ENCODE results near the gene ZFP64.
"Not testable (repeated sequence)": the region's sequence is repeated elsewhere in the genome, so short reads cannot be mapped to it uniquely, and the experiment has no call there.

ZFP64 gene

DNA sequence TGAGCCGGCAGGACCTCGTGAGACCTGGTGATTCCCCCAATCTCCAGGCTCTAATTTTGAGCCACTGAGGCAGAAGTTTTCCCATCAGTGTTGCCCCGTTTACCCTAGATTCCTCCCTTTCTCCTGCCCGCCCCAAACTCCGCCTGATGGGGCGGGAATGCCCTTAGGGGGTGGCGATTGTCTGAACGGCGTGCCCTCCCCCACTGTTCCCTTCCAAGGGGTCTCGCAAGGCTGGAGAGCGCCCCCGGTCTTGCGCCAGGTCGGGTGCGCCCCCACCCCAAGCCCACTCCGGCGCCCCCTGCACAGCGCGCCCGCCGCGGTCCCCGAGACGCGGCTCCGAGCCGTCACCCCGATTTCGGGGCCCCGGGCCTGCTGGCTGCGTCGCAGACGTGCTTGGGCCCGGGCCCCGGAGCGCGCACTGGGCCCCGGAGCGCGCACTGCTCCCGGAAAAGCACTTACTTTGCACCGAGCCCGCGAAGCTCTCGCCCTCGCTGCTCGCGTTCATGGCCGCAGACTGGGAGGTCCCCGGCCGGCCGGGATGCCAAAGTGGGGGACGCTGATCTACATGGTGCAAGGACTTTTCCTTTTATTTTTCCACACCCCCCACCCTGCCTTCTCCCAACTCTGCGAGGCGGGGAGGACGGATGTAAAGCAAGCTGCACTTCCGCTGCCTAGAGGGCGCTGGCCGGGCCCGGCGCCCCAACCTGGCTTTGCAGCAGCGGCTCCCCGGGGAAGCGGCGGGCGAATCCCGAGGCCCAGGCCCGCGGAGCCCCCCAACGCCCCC, at the start of gene ZFP64:
Gene ZFP64 (minus strand): TSS at position 648 of the 784 bp plus-strand sequence. CDS start 143 bp downstream, at position 505.
- peak; percentile 37 to 53 for DNase-seq (ENCODE audit: low read depth in 1 of 2, low spot score in 1 of 2)

DNA sequence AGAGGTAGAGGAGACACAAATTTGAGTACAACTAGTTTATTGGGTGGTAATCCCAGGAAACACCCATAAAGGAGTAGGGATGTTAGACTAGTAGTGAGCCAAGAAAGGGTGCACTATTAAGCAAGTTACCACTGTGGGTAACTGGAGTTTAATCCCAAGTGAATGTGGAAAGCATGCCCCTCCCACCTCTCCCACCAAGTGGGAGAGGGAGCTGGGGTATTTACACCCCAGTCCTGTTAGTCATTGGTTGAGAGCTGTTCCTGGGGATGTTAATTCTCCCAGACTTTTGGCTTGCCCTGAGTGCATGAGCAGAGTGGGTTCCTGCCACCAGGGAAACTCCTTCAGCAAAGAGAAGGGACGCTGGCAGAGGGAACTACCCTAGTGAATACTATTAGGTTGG, 49.2 kb upstream of the ZFP64 start:
- no peak for DNase-seq (ENCODE audit: low read depth in 1 of 2, low spot score in 1 of 2)

DNA sequence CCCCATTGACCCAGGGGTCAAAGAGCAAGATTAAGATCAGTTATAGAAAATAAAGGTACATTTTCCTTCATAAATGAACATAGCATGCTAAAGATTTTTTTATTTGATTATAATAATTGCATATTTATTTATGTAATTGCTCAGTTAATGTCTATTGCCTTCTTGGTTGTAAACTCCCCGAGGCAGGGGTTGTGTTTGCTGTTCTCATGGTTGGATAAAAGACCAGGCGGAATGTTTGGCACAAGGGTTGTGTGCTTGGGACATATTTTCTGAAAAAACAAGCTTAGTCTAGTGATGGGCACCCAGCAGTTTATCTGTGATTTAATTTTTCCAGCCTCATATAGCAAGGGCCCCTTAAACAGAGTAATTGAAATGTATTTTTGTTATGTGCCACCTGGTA, 47.5 kb upstream of the ZFP64 start:
- no peak for DNase-seq (ENCODE audit: low read depth in 1 of 2, low spot score in 1 of 2)

DNA sequence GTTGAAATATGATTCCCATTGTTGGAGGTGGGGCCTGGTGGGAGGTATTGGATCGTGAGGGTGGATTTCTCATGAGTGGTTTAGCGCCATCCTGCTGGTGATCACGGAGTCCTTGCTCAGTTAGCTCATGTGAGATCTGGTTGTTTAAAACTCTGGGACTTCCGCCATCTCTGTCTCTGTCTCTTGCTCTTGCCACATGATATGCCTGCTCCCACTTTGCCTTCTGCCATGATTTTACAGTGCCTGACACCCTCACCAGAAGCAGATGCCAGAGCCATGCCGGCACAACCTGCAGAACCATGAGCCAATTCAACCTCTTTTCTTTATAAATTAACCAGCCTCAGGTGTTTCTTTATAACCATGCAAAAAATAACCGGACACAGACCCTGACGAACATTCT, 44.7 kb upstream of the ZFP64 start:
- no peak for DNase-seq (ENCODE audit: low read depth in 1 of 2, low spot score in 1 of 2)

DNA sequence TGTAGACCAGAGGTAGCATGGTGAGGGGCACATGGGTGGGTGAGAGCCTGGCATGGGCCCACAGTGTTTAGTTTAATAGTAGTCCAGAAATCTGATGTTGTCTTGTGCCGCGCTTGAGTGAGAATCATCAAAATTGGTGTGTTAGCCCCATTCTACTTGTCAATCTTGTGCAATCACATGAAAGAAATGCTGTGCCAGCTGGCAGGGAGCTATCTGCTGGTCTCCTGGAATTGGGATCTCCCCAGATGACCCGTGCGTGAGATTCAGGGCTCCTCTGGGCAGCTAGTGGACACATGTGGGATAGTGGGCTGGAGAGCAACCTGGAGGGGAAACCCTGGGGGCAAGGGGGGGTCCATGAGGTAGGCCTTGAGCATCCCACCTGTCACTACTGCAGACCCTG, 43.5 kb upstream of the ZFP64 start:
- no peak for DNase-seq (ENCODE audit: low read depth in 1 of 2, low spot score in 1 of 2)

DNA sequence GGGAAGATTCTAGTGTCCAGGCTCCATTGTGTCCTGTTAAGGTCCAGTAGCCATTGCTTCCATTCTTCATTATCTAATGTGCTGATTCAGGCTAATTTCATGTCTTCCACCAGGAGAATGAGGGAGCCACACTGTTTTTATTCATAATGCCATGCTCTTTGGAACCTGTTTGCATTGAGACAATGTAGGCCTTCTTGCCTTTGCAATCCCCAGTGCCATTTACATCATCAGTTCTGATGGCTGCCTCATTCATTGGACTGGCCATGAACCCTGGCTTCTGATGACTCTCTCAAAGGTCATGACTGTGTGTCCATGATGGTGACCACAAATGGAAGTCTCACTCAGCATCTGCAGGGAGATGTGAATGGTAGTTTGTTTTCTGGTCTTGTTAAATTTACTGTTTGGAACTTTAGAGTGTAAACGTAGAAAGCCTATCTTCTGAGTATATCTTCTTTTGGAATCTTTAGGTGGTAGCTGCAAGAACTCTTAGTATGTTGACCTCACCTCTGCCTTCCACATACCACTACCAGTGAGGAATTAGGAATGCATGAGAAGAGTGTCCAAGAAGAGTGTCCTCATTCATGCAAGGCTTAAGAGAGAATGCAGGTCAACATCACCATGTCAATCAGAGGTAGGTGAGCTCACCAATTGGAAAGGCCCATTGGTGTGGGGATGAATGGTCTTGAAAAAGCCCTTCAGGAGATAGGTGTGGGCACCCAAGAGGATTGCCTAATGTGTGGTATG, 42.9 kb upstream of the ZFP64 start:
- no peak for DNase-seq (ENCODE audit: low read depth in 1 of 2, low spot score in 1 of 2)

DNA sequence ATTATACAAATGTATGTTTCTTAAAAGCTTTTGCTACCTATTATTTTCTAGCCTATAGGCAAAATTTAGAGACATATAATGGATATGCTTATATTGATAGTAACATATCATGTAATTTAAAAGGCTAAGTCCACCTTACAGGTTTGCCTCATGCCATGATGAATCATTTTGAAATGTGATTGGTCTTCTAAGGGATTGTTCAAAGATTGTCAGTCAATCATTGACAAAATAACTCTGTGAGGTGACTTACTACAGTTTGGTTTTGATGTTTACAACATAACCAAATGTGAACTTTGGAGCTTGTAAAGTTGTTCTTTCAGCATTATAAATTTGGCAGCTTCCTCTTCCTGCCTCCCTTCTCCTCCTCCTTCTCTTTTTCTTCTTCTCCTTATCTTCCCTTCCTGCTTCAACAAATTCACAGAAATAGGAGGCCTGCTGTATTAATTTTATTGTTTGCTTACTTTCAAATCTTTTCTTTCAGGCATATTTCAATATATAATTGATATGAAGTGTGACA, 39.7 kb upstream of the ZFP64 start:
- no peak for DNase-seq (ENCODE audit: low read depth in 1 of 2, low spot score in 1 of 2)

DNA sequence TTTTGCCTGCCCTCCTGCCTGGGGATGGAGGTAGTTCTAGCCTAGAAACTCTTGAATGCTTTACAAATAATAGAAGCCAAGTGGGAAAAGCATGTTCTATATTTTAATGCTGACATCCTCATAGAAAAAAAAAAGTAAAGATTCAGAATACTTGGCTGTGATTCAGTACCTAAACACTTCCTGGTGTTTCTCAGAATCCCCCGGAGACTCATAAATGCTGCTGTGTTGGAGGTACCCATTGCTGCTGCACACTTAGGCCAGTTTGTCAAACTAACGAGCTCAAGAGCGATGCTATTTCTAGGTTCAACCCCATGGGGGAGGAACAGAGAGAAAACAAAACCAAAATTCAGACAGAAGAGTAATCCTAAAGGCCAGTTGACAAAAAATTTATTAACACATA, 38.8 kb upstream of the ZFP64 start:
- no peak for DNase-seq (ENCODE audit: low read depth in 1 of 2, low spot score in 1 of 2)

DNA sequence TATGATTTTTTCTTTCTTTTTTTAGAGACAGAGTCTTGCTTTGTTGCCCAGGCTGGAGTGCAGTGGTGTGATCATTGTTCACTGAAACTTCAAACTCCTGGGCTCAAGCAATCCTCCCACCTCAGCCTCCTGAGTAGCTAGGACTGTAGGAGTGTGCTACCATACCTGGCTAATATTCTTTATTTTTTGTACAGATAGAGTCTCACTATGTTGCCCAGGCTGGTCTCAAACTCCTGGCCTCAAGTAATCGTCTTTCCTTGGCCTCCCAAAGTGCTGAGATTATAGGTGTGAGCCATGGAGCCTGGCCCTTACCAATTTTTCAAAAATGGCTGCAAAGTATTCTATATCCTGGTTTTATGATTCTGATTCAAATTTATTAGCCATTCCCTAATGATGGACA, 37.8 kb upstream of the ZFP64 start:
- not testable (repeated sequence) for DNase-seq (ENCODE audit: low read depth in 1 of 2, low spot score in 1 of 2)

DNA sequence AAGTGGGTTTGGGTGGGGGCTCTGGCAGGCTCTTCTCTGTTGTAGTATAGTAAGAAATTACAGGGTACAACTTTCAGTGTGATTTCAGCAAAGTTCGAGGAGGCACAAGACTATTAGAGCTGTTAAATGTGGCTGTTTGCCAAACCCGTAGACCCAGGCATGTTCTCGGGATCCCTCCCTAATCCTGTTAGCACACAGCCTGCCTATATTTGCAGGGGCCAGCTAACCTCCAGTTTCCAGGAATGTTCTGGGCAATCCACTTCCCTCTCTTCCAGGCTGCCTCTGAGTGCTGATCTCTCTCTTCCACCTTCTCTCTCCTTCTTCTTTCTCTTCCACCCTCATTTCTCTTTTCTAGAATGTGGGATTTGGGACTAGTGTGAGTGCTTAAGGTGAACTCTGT, 34.8 kb upstream of the ZFP64 start:
- no peak for DNase-seq (ENCODE audit: low read depth in 1 of 2, low spot score in 1 of 2)

DNA sequence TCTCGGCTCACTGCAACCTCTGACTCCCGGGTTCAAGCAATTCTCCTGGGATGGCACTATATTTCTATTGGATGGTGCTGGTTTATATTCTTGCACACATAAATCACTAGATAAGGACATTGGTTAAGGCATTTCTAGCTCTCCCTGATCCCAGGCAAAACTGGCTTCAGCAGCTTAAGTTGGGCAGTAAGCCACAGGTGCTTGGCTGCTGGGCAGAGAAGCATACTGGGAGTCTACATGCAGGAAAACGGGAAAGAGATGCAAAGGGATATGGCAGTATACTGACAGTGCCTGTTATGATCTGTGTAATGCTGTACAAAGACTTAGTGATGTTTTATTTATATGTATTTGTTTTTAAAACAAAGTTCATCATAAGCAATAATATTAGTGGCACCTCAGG, 33.3 kb upstream of the ZFP64 start:
- DNase-seq (ENCODE audit: low read depth in 1 of 2, low spot score in 1 of 2) = no peak

DNA sequence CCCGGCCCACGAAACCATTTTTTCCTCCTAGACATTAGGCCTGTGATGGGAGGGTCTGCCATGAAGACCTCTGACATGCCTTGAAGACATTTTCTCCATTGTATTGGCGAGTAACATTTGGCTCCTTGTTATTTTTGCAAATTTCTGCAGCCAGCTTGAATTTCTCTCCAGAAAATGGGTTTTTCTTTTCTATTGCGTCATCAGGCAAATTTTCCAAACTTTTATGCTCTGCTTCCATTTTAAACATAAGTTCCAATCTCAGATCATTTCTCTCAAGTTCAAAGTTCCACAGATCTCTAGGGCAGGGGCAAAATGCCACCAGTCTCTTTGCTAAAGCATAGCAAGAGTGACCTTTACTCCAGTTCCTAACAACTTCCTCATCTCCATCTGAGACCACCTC, 29.8 kb upstream of the ZFP64 start:
- not testable (repeated sequence) for DNase-seq (ENCODE audit: low read depth in 1 of 2, low spot score in 1 of 2)

DNA sequence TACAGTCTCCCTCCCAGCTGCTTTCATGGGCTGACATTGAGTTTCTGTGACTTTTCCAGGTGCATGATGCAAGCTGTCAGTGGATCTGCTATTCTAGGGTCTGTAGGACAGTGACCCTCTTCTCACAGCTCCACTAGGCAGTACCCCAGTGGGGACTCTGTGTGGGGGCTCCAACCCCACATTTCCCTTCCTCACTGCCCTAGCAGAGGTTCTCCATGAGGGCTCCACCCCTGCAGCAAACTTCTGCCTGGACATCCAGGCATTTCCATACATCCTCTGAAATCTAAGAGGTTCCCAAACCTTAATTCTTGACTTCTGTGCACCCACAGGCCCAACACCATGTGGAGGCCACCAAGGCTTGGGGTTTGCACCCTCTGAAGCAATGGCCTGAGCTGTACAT, 29.3 kb upstream of the ZFP64 start:
- not testable (repeated sequence) for DNase-seq (ENCODE audit: low read depth in 1 of 2, low spot score in 1 of 2)

DNA sequence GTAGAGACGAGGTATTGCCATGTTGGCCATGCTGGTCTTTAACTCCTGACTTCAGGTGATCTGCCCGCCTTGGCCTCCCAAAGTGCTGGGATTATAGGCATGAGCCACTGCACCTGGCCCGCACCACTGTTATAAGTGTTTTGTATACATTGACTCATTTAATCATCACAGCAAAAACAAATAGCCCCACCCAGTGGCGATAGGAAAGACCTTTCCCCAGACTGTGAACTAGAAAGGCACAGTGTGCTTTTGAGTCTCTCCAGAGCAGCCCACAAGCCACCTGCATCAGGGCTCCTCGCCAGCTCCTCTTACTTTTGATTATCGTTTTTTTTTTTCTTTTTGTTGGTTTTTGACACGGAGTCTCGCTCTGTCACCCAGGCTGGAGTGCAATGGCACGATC, 27.9 kb upstream of the ZFP64 start:
- no peak for DNase-seq (ENCODE audit: low read depth in 1 of 2, low spot score in 1 of 2)

DNA sequence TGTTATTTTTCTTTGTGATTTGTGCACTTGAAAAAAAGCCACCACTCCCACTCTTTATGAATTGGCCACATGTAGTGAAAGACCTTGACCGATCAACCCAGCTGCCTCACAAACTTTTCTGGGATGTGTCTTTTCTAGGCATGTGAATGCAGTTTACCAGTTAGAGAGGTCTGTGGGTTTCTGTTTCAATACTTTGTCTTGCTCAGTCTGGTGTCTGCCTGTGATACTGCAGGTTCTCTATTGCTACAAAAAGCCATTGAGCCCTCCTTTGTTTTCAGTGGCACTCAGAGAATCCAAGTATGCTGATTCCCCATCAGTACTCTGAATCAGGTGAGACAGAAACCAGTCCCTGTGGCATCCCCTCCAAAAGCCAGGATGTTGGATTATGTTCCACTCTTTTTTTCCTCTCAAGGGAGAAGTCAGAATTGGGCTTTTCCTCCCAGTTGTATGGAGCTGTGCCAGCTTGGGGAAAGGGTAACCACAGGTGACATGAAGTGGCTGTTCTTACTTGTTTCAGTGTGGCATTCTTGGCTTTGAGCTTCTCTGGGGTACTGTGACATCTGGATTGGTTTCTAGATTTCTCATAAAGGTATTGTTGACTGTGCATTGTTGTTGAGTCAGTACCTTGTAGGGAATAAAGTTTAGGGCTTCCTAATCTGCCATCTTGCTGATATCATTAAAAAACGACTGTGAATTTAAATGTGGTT, 26.3 kb upstream of the ZFP64 start:
- DNase-seq (ENCODE audit: low read depth in 1 of 2, low spot score in 1 of 2) = no peak

DNA sequence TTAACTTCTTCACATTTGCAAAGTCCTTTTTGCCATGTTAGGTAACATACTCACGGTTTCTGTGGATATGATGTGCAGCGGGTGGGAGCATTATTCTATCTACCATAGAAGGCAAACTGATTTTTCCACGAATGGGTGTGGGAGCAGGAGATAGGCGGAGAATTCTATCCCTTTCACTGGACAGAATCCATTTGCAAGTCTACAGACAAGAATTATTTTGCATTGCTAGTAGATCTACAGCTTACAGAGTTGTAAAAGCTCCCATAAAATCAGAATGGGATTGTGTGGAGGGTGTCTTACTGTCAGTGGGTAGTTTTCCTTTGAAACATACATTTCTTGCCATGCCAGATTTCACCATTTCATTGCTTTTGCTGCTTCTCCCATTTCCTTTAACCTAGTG, 22.4 kb upstream of the ZFP64 start:
- DNase-seq (ENCODE audit: low read depth in 1 of 2, low spot score in 1 of 2) = no peak

DNA sequence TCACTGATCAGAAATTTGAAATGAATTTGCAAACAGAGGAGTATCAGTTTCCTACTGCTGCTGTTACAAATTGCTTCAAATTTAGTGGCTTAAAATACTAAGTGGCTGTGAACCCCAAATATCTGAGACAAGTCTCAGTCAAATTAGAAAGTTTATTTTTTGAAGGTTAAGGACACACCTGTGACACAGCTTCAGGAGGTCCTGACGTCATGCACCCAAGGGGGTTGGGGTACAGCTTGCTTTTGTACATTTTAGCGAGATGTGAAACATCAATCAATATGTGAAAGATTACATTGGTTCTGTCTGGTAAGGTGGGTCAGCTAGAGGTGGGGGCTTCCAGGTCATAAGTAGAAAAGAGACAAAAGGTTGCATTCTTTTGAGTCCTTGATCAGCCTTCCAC, 21.4 kb upstream of the ZFP64 start:
- DNase-seq (ENCODE audit: low read depth in 1 of 2, low spot score in 1 of 2) = no peak

DNA sequence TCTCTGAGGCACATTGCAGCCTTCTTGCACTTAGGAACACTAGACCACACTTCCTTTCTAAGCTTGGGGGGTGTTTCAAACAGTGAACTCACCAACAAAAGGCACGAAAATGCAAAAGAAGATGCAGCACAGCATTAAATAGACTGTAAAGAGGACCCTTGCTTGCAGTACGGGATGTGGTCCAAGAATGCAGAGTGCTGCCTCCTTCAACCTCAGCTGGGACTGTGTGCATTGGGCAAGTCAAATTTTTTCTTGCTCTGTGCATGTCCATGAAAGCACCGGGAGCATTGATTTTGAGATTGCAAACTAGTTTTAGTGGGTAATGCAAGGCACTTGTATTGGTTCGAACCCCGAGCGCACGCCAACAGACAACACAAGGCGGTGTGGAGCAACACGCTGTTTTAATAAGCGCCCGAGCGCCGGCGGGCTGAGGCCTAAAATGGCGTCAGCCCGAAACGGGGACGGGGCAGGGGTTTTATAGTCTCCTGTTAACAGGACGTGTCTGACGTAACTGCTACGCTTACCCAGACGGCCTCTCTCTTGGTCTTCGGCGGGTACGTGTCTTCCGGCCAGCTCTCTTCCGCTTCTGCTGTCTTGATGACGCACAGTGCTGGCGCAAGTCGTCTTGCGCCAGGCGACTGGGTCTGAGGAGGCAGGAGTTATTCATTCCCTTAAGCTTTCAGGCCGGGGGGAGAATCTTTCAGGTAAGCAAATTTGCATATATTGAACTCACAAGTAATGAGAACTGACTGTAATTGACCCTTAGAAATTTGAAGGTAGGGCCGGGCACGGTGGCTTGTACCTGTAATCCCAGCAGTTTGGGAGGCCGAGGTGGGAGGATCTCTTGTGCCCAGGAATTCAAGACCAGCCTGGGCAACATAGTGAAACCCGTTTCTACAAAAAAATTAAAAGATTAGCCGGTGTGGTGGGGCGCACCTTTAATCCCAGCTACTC, 18.7 kb upstream of the ZFP64 start:
- DNase-seq (ENCODE audit: low read depth in 1 of 2, low spot score in 1 of 2) = no peak

DNA sequence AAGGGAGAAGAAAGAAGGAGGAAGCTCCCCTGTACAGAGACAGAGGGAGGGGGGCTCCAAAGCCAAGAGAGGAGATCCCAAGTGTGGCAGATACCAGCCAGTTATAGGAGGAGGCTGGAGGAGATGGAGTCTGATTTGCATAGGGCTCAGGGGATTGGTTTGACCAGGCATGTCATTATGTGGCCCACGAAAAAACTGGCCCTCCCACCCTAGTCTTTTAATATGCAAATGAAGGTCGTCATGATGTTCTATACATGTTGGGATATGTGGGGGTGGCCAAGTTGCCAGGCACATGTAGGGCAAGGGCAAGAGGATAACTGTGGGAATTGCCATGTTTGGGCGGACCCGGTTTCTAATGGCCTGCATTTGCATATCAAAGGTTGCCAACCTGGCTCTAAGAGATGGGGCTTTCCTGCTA, 17.6 kb upstream of the ZFP64 start:
- no peak for DNase-seq (ENCODE audit: low read depth in 1 of 2, low spot score in 1 of 2)

DNA sequence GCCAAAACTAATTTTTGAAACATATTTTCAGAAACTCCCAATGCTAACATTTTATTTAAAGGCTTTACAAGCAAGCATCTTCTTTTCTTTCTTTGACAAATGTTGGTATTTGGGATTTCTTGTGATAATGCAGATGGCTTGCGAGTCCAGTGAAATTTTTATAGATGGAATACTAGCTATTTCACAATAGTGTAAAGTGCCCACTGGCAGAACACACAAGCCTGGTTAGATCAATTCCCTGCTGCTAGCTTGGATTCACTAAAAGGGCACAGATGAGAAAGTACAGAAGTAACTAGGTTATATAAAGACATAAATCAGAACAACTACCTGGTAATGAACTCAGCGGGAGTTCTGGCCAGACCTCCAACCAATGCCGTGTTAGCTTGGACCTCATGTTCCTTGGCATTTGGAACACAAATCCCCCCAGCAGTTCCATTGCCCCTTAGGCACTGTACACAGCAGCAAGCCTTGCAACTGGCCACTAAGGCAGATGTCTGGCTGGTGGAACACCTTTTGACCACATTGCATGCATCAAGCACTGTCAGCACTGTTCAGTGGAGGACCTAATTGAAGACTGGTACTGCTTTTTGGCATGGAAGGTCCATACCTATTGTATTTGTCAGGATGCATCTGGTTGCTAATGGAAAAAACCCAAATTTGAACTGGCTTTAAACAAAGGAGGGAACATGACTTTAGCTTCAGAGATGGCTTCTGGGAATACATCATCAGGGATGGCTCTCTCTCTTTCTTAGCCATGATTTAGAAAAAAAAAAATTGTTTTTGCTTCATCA, 15.6 kb upstream of the ZFP64 start:
- no peak for DNase-seq (ENCODE audit: low read depth in 1 of 2, low spot score in 1 of 2)
